Esophagus squamous epithelium (tissue), 4 donors: ENCODE measurements around the gene SULT2B1.

Experiments
- CTCF ChIP-seq, 6 experiments: fragments of 450-650 bp in 4 of 6; fragments of 200-600 bp in 2 of 6; sonication (generic) in 2 of 6; IDR thresholded peaks; one replicate each; pipeline ENCODE4 v1.5.1; 2016 to 2019; ENCODE audit warnings: antibody characterized with exemption in 6 of 6, mild to moderate bottlenecking in 4 of 6, moderate library complexity in 4 of 6
- POLR2A ChIP-seq, 4 donors: fragments of 450-650 bp; IDR thresholded peaks; one replicate each; pipeline ENCODE4 v1.6.1; 2017; ENCODE audit warnings: antibody characterized with exemption in 4 of 4, mild to moderate bottlenecking in 4 of 4, moderate library complexity in 3 of 4

- TF ChIP-seq CTCF (IDR thresholded peaks at IDR 0.05) (no peak), POLR2A (IDR thresholded peaks at IDR 0.05) (no peak)
Observed at GRCh38 chr19:48561412-48561811, 9.4 kb downstream of the SULT2B1 start.
